HUES6 (cell line): Measurements from ENCODE around the gene PRDM15.

ENCODE experiments used
- H3K27ac ChIP-seq: 2 replicates; pipeline ENCODE4 v1.7.0; 2013; ENCODE audit warnings: low read depth, mild to moderate bottlenecking, low read length, inconsistent platforms
- H3K27me3 ChIP-seq: 2 replicates; pipeline ENCODE4 v1.6.1; 2013; ENCODE audit warnings: low read length; ENCODE audit not compliant: control insufficient read depth, insufficient read depth
- H3K36me3 ChIP-seq: 2 replicates; pipeline ENCODE4 v1.6.1; 2013; ENCODE audit warnings: low read length; ENCODE audit not compliant: control insufficient read depth, insufficient read depth
- H3K4me1 ChIP-seq: 2 replicates; pipeline ENCODE4 v1.6.1; 2013; ENCODE audit warnings: low read length; ENCODE audit not compliant: control insufficient read depth, insufficient read depth
- H3K4me3 ChIP-seq: 2 replicates; pipeline ENCODE4 v1.5.1; 2013; ENCODE audit warnings: low read depth, low read length
- H3K9ac ChIP-seq: one replicate; pipeline ENCODE4 v1.6.1; 2013; ENCODE audit warnings: mild to moderate bottlenecking, low read length
- H3K9me3 ChIP-seq: 2 replicates; pipeline ENCODE4 v1.6.1; 2013; ENCODE audit warnings: low read depth, low read length; ENCODE audit not compliant: control insufficient read depth, insufficient read depth

PRDM15 gene

GRCh38 chr21:41851090-41851790 lies 27.9 kb downstream of the PRDM15 start:
- Histone ChIP-seq H3K27ac (no peak overlapping the region), H3K9ac (no peak overlapping the region), H3K9me3 (no peaks in the 10 kb centered on the region), H3K27me3 (no peaks in the 10 kb centered on the region), H3K36me3 (peaks cover 19% of the 10 kb centered on the region), H3K4me1 (no peaks in the 10 kb centered on the region), H3K4me3 (no peak overlapping the region)

GRCh38 chr21:41850085-41850484 lies 29.1 kb downstream of the PRDM15 start:
- Histone ChIP-seq H3K9me3 (no peaks in the 10 kb centered on the region), H3K9ac (no peak overlapping the region), H3K27ac (no peak overlapping the region), H3K27me3 (no peaks in the 10 kb centered on the region), H3K4me3 (no peak overlapping the region), H3K4me1 (peaks cover 8% of the 10 kb centered on the region; the same call in 1 of the 2 replicates), H3K36me3 (peaks cover 19% of the 10 kb centered on the region)

- Histone ChIP-seq H3K9me3 (no peaks in the 10 kb centered on the region), H3K27me3 (no peaks in the 10 kb centered on the region), H3K4me1 (peaks cover 8% of the 10 kb centered on the region; the same call in 1 of the 2 replicates), H3K27ac (no peak overlapping the region), H3K9ac (no peak overlapping the region), H3K4me3 (no peak overlapping the region), H3K36me3 (peaks cover 9% of the 10 kb centered on the region)
These were observed 30.1 kb downstream of the PRDM15 start for GRCh38 chr21:41848958-41849580.

GRCh38 chr21:41848533-41848932 lies 30.6 kb downstream of the PRDM15 start:
- H3K27me3 ChIP-seq = no peaks in the 10 kb centered on the region
- no peak overlapping the region for H3K27ac ChIP-seq
- 0 out of 2 replicates have a peak, but pooled peaks cover 4% of the 10 kb centered on the region for H3K36me3 ChIP-seq
- peaks cover 8% of the 10 kb centered on the region; the same call in 1 of the 2 replicates for H3K4me1 ChIP-seq
- H3K9me3 ChIP-seq = no peaks in the 10 kb centered on the region
- H3K4me3 ChIP-seq = no peak overlapping the region
- no peak overlapping the region for H3K9ac ChIP-seq

- Histone ChIP-seq H3K9me3 (no peaks in the 10 kb centered on the region), H3K27ac (no peak overlapping the region), H3K9ac (no peak overlapping the region), H3K27me3 (no peaks in the 10 kb centered on the region), H3K4me3 (no peak overlapping the region), H3K36me3 (0 out of 2 replicates have a peak, but pooled peaks cover 3% of the 10 kb centered on the region), H3K4me1 (peaks cover 8% of the 10 kb centered on the region; the same call in 1 of the 2 replicates)
These were observed 31.9 kb downstream of the PRDM15 start for GRCh38 chr21:41847066-41847804.

GRCh38 chr21:41846536-41846935 lies 32.6 kb downstream of the PRDM15 start:
- Histone ChIP-seq H3K36me3 (0 out of 2 replicates have a peak, but pooled peaks cover 3% of the 10 kb centered on the region), H3K4me1 (peaks cover 8% of the 10 kb centered on the region; the same call in 1 of the 2 replicates), H3K27ac (no peak overlapping the region)

GRCh38 chr21:41846033-41846317 lies 33.2 kb downstream of the PRDM15 start:
- Histone ChIP-seq H3K4me3 (no peak overlapping the region), H3K27me3 (no peaks in the 10 kb centered on the region), H3K36me3 (0 out of 2 replicates have a peak, but pooled peaks cover 3% of the 10 kb centered on the region), H3K9ac (no peak overlapping the region), H3K9me3 (peaks cover 9% of the 10 kb centered on the region; the same call in 1 of the 2 replicates), H3K27ac (no peak overlapping the region), H3K4me1 (peaks cover 8% of the 10 kb centered on the region; the same call in 1 of the 2 replicates)

More at GRCh38 chr21:41846536-41846935, 32.6 kb downstream of the PRDM15 start:
- Histone ChIP-seq H3K9me3 (peaks cover 4% of the 10 kb centered on the region; the same call in 1 of the 2 replicates), H3K4me3 (no peak overlapping the region), H3K9ac (no peak overlapping the region), H3K27me3 (no peaks in the 10 kb centered on the region)

GRCh38 chr21:41845310-41846032 lies 33.7 kb downstream of the PRDM15 start:
- Histone ChIP-seq H3K9me3 (peaks cover 12% of the 10 kb centered on the region; the same call in 1 of the 2 replicates), H3K4me3 (no peak overlapping the region), H3K4me1 (peaks cover 8% of the 10 kb centered on the region; the same call in 1 of the 2 replicates), H3K27me3 (no peaks in the 10 kb centered on the region), H3K36me3 (0 out of 2 replicates have a peak, but pooled peaks cover 3% of the 10 kb centered on the region), H3K27ac (no peak overlapping the region), H3K9ac (no peak overlapping the region)

- Histone ChIP-seq H3K9ac (no peak overlapping the region), H3K27ac (no peak overlapping the region), H3K27me3 (no peaks in the 10 kb centered on the region), H3K4me1 (peaks cover 8% of the 10 kb centered on the region; the same call in 1 of the 2 replicates), H3K36me3 (0 out of 2 replicates have a peak, but pooled peaks cover 3% of the 10 kb centered on the region), H3K9me3 (peaks cover 12% of the 10 kb centered on the region; the same call in 1 of the 2 replicates), H3K4me3 (no peak overlapping the region)
These were observed 35.6 kb downstream of the PRDM15 start for GRCh38 chr21:41843584-41843983.

- Histone ChIP-seq H3K4me3 (no peak overlapping the region), H3K9ac (no peak overlapping the region), H3K27me3 (no peaks in the 10 kb centered on the region), H3K27ac (no peak overlapping the region), H3K36me3 (peaks cover 11% of the 10 kb centered on the region), H3K4me1 (peaks cover 18% of the 10 kb centered on the region), H3K9me3 (peaks cover 12% of the 10 kb centered on the region; the same call in 1 of the 2 replicates)
These were observed 38.3 kb downstream of the PRDM15 start for GRCh38 chr21:41840880-41841279.
